ENCODE measurements around the gene GRAMD1B.

- no peak for TF ChIP-seq POLR2A (IDR thresholded peaks at IDR 0.05)
- no peak for TF ChIP-seq CTCF (IDR thresholded peaks at IDR 0.05)
These were observed 212.4 kb downstream of the GRAMD1B start for GRCh38 chr11:123642435-123642834.
